Measurements from ENCODE around the gene NACC2. TPM values are rescaled to one million over a fixed set of nuclear protein-coding genes. Genes with fewer than 3 reads are reported as not detected.
A peak's percentile ranks its signal among the peaks of the same experiment; 100 is the strongest.

The NACC2 gene
- total RNA-seq, 5 donors from 2014 or later (not counting 1 experiment from before 2014, with no cell fraction given), result 4.2 to 11.7 (median 11.3) TPM

DNA sequence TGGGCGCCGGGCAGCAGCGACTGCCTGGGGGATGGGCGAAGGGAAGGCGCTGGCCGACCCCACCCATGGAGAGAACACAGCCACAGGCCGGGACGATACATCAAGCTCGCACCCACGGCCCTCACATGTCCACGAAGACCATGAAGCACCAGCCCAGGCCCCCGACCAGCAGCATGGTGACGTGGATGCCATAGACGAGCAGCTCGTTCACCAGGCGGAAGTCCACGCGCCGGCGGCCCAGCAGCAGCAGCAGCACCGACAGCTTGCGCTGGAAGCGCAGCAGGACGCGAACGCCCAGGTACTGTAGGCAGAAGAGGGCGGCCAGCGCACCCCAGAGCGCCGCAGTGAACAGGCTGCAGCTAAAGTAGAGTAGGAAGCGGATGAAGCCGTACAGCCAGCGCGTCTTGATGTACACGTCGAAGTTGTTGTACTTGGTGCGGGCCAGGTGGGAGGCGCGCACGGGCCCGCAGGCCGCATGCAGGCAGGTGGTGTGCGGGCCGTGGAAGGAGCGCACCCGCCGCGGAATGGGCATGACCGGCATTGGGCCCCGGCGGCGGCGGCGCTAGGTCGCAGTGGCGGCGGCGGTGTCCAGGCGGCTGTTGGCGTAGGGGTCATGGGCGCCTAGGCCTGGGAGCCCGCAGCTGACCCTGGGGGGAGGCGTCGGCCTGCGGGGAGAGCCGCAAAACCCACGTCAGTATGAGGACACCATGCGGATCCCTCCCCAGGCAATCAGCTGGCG is 21.4 kb upstream of the NACC2 start:
- H3K9me3 Mint-ChIP-seq, result no peaks in the 10 kb centered on the region
- Histone ChIP-seq H3K4me3 (ENCODE audit: control insufficient read depth in 1 of 2, extremely low read depth in 1 of 2, low read length in 1 of 2) (no peak overlapping the region), H3K27ac (ENCODE audit: low read length) (no peak overlapping the region), H3K36me3 (ENCODE audit: control insufficient read depth in 2 of 2, extremely low read depth in 1 of 2, insufficient read depth in 1 of 2, low read length in 1 of 2) (peaks cover 10 to 22% of the 10 kb centered on the region in 2 donors), H3K9me3 (no peaks in the 10 kb centered on the region), H3K4me1 (ENCODE audit: control insufficient read depth in 1 of 2, extremely low read depth in 1 of 2, insufficient read depth in 2 of 2, low read length in 2 of 2) (peaks cover 37 to 69% of the 10 kb centered on the region in 2 experiments), H3K27me3 (replicated peaks in 1 of 2; ENCODE audit: control insufficient read depth in 2 of 2, extremely low read depth in 1 of 2, insufficient read depth in 2 of 2, low read length in 1 of 2) (no peaks in the 10 kb centered on the region)
- 96% methylated on average over 65 of the region's 69 CpGs for WGBS (ENCODE audit: insufficient coverage)
- ChIA-PET POLR2A (no interaction called here), CTCF (no interaction called here)
- no peak overlapping the region for H3K27ac Mint-ChIP-seq
- ATAC-seq (replicated peaks in 1 of 4), result no peak
- peaks cover 28 to 45% (median 45%) of the 10 kb centered on the region in 3 donors for H3K4me1 Mint-ChIP-seq
- no peaks in the 10 kb centered on the region for H3K36me3 Mint-ChIP-seq
- DNase-seq, result no peak
- peak overlapping the region; percentile 13 to 66 (median 39) for H3K4me3 Mint-ChIP-seq
- H3K27me3 Mint-ChIP-seq, result no peaks in the 10 kb centered on the region

DNA sequence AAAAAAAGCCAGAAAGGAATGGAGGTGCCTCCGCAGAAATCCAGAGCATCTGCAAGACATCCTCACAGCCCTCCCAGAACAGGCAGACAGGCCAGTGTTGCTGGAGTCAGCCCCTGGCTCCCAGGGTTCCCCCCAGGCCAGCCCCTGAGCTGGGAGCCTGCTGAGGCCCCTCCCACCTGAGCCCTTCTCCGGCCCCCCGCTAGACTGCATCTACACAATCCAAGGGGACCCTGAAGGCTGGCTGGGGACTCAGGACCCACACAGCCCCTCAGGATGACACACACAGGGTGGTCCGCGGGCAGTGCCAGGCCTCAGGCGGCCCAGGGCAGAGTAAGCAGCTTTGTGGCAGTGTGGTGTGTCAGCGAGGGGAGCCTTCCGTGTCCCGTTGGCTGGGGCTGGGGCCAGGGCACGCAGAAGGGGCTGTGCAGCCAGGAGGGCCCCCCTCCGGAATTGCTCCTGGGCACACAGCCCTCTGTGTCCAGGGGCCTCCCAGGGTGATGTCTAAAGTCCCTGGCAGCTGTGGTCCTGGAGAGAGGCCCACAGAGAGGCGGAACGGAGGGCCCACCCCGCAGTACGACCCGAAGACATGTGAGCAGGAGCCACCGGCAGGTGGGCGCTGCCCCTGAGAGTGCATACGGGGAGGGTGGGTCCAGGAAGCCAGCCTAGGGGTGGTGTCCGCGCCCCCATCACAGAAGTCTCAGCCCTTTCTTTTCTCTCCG is 20.7 kb upstream of the NACC2 start:
- H3K36me3 Mint-ChIP-seq, result no peaks in the 10 kb centered on the region
- no peaks in the 10 kb centered on the region for H3K27me3 Mint-ChIP-seq
- Histone ChIP-seq H3K4me3 (ENCODE audit: control insufficient read depth in 1 of 2, extremely low read depth in 1 of 2, low read length in 1 of 2) (no peak overlapping the region), H3K27me3 (replicated peaks in 1 of 2; ENCODE audit: control insufficient read depth in 2 of 2, extremely low read depth in 1 of 2, insufficient read depth in 2 of 2, low read length in 1 of 2) (no peaks in the 10 kb centered on the region), H3K4me1 (ENCODE audit: control insufficient read depth in 1 of 2, extremely low read depth in 1 of 2, insufficient read depth in 2 of 2, low read length in 2 of 2) (peaks cover 41 to 76% of the 10 kb centered on the region in 2 experiments), H3K27ac (ENCODE audit: low read length) (no peak overlapping the region), H3K36me3 (ENCODE audit: control insufficient read depth in 2 of 2, extremely low read depth in 1 of 2, insufficient read depth in 1 of 2, low read length in 1 of 2) (peaks cover 10 to 22% of the 10 kb centered on the region in 2 donors), H3K9me3 (no peaks in the 10 kb centered on the region)
- H3K4me3 Mint-ChIP-seq, result peak overlapping the region in 1 of 3 donors; percentile 66
- ChIA-PET POLR2A (no interaction called here), CTCF (no interaction called here)
- ATAC-seq (replicated peaks in 1 of 4) (no peak), DNase-seq (no peak)
- H3K27ac Mint-ChIP-seq, result no peak overlapping the region
- H3K4me1 Mint-ChIP-seq, result peaks cover 33 to 50% (median 48%) of the 10 kb centered on the region in 3 donors
- 98% methylated on average over 16 of the region's 22 CpGs for whole genome bisulfite sequencing (ENCODE audit: insufficient coverage)
- H3K9me3 Mint-ChIP-seq, result no peaks in the 10 kb centered on the region

DNA sequence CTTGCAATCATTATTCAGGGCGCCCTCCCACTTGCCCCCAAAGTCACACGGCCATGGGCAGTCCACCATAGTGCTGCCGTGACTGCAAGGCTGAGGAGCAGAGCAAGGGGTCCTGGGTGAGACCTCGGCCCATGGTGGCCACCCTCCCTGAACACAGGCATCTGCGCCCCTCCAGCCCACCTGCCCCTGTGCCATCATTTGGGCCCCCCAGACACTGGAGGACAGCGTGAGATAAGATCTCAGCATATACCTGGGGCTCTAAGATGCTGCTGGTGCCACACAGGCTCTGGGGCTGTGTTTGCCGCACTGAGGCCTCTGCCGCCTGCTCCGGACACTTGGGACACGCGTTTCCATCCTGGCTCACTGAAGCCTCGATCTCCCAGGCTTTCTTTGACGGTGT is 20.1 kb upstream of the NACC2 start:
- no peaks in the 10 kb centered on the region for H3K9me3 ChIP-seq
- peaks cover 45 to 82% of the 10 kb centered on the region in 2 experiments for H3K4me1 ChIP-seq (ENCODE audit: control insufficient read depth in 1 of 2, extremely low read depth in 1 of 2, insufficient read depth in 2 of 2, low read length in 2 of 2)
- ATAC-seq (replicated peaks in 1 of 4) (no peak), DNase-seq (no peak)
- Mint-ChIP-seq H3K36me3 (no peaks in the 10 kb centered on the region), H3K27ac (peak overlapping the region in 1 of 2 donors; percentile 94), H3K4me1 (peaks cover 38 to 56% (median 53%) of the 10 kb centered on the region in 3 donors), H3K27me3 (no peaks in the 10 kb centered on the region), H3K4me3 (peak overlapping the region in 1 of 3 donors; percentile 5), H3K9me3 (no peaks in the 10 kb centered on the region)
- ChIA-PET POLR2A (no interaction called here), CTCF (no interaction called here)
- no peak overlapping the region for H3K4me3 ChIP-seq (ENCODE audit: control insufficient read depth in 1 of 2, extremely low read depth in 1 of 2, low read length in 1 of 2)
- peaks cover 10 to 22% of the 10 kb centered on the region in 2 donors for H3K36me3 ChIP-seq (ENCODE audit: control insufficient read depth in 2 of 2, extremely low read depth in 1 of 2, insufficient read depth in 1 of 2, low read length in 1 of 2)
- WGBS (ENCODE audit: insufficient coverage), result 92% methylated on average over 13 of the region's 13 CpGs
- no peak overlapping the region for H3K27ac ChIP-seq (ENCODE audit: low read length)
- no peaks in the 10 kb centered on the region for H3K27me3 ChIP-seq (replicated peaks in 1 of 2; ENCODE audit: control insufficient read depth in 2 of 2, extremely low read depth in 1 of 2, insufficient read depth in 2 of 2, low read length in 1 of 2)

DNA sequence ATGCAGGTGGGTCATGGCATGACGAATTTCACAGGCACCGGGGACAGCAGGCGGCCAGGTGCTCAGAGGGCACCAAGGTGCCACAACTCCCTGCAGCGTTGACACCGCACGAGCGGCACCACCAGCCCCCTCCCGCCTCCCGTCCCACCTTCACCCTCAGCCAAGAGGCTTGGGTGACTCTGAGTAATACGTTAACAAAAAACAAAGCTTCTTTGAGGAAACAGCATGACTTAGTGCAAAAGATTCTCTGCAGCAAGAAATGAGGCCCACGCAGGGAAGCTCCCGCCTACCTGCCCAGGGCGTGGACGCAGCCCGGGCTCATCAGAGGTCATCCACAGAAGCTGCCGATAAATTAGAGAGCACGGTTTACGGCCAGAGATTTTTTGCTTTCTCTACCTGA is 19.5 kb upstream of the NACC2 start:
- H3K27ac Mint-ChIP-seq, result peak overlapping the region in 1 of 2 donors; percentile 94
- 95% methylated on average over 18 of the region's 18 CpGs for WGBS (ENCODE audit: insufficient coverage)
- Histone ChIP-seq H3K36me3 (ENCODE audit: control insufficient read depth in 2 of 2, extremely low read depth in 1 of 2, insufficient read depth in 1 of 2, low read length in 1 of 2) (peaks cover 10 to 22% of the 10 kb centered on the region in 2 donors), H3K27me3 (replicated peaks in 1 of 2; ENCODE audit: control insufficient read depth in 2 of 2, extremely low read depth in 1 of 2, insufficient read depth in 2 of 2, low read length in 1 of 2) (no peaks in the 10 kb centered on the region), H3K9me3 (no peaks in the 10 kb centered on the region), H3K4me3 (ENCODE audit: control insufficient read depth in 1 of 2, extremely low read depth in 1 of 2, low read length in 1 of 2) (no peak overlapping the region), H3K4me1 (ENCODE audit: control insufficient read depth in 1 of 2, extremely low read depth in 1 of 2, insufficient read depth in 2 of 2, low read length in 2 of 2) (peaks cover 47 to 82% of the 10 kb centered on the region in 2 experiments), H3K27ac (ENCODE audit: low read length) (no peak overlapping the region)
- ATAC-seq (replicated peaks in 1 of 4) (no peak), DNase-seq (no peak)
- peaks cover 42 to 56% (median 55%) of the 10 kb centered on the region in 3 donors for H3K4me1 Mint-ChIP-seq
- H3K36me3 Mint-ChIP-seq, result no peaks in the 10 kb centered on the region
- H3K4me3 Mint-ChIP-seq, result peak overlapping the region in 1 of 3 donors; percentile 5
- no peaks in the 10 kb centered on the region for H3K9me3 Mint-ChIP-seq
- no peaks in the 10 kb centered on the region for H3K27me3 Mint-ChIP-seq
- CTCF ChIA-PET, result no interaction called here
- POLR2A ChIA-PET, result no interaction called here

DNA sequence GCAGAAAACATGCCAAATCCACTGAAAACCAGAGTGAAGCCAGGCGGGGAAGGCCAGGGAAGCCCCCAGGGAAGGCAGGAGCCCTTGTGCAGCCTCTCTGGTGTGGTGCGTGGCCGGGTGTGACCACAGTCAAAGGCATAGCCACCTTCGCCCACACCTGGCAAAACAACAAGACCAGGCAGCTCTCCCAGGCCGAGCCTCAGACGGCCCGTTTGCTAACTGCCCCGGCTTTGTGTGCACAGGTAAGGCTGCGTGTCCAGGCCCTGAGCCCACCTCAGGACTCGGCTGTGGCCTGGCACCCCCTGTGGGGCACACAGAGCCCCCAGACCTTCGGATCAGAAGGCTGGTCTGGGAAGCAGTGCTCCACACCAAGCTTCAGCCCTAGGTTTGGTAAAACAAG is 17.5 kb upstream of the NACC2 start:
- H3K4me3 Mint-ChIP-seq, result peak overlapping the region in 1 of 3 donors; percentile 83
- no peaks in the 10 kb centered on the region for H3K9me3 ChIP-seq
- peak overlapping the region; percentile 94 to 96 for H3K27ac Mint-ChIP-seq
- H3K27me3 ChIP-seq (replicated peaks in 1 of 2; ENCODE audit: control insufficient read depth in 2 of 2, extremely low read depth in 1 of 2, insufficient read depth in 2 of 2, low read length in 1 of 2), result no peaks in the 10 kb centered on the region
- H3K27me3 Mint-ChIP-seq, result no peaks in the 10 kb centered on the region
- peaks cover 53 to 93% of the 10 kb centered on the region in 2 experiments for H3K4me1 ChIP-seq (ENCODE audit: control insufficient read depth in 1 of 2, extremely low read depth in 1 of 2, insufficient read depth in 2 of 2, low read length in 2 of 2)
- no peak for ATAC-seq (replicated peaks in 1 of 4)
- CTCF ChIA-PET, result no interaction called here
- no peaks in the 10 kb centered on the region for H3K9me3 Mint-ChIP-seq
- H3K4me1 Mint-ChIP-seq, result peaks cover 53 to 68% (median 68%) of the 10 kb centered on the region in 3 donors
- peaks cover 10 to 22% of the 10 kb centered on the region in 2 donors for H3K36me3 ChIP-seq (ENCODE audit: control insufficient read depth in 2 of 2, extremely low read depth in 1 of 2, insufficient read depth in 1 of 2, low read length in 1 of 2)
- no peaks in the 10 kb centered on the region for H3K36me3 Mint-ChIP-seq
- H3K4me3 ChIP-seq (ENCODE audit: control insufficient read depth in 1 of 2, extremely low read depth in 1 of 2, low read length in 1 of 2), result no peak overlapping the region
- WGBS (ENCODE audit: insufficient coverage), result 83% methylated on average over 10 of the region's 11 CpGs
- POLR2A ChIA-PET, result no interaction called here
- peak overlapping the region; percentile 53 for H3K27ac ChIP-seq (ENCODE audit: low read length)
- DNase-seq, result no peak

DNA sequence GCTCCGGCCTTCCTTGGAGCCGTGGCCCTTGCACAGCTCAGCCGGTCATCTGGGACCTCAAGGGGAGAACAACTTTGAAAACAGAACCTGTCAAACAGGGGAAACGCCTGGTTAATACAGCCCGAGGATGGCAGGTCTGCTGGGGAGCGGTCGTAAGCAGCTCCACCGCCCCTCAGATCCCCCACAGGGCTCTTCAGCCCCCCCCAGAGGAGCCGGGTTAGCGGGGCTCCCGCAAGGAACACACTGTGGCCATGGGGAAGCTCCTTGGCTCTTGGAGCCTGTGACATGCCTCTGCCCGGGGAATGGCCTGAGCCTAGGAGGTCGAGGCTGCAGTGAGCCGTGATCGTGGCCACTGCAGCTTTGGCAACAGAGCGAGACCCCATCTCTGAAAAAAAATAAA is 16.8 kb upstream of the NACC2 start:
- peak overlapping the region; percentile 79 to 96 for H3K27ac Mint-ChIP-seq
- no peaks in the 10 kb centered on the region for H3K36me3 Mint-ChIP-seq
- DNase-seq (no peak), ATAC-seq (replicated peaks in 1 of 4) (no peak)
- peaks cover 5 to 22% of the 10 kb centered on the region in 2 donors for H3K36me3 ChIP-seq (ENCODE audit: control insufficient read depth in 2 of 2, extremely low read depth in 1 of 2, insufficient read depth in 1 of 2, low read length in 1 of 2)
- no peaks in the 10 kb centered on the region for H3K9me3 Mint-ChIP-seq
- H3K9me3 ChIP-seq, result no peaks in the 10 kb centered on the region
- H3K27me3 ChIP-seq (replicated peaks in 1 of 2; ENCODE audit: control insufficient read depth in 2 of 2, extremely low read depth in 1 of 2, insufficient read depth in 2 of 2, low read length in 1 of 2), result no peaks in the 10 kb centered on the region
- H3K27ac ChIP-seq (ENCODE audit: low read length), result peak overlapping the region; percentile 52
- CTCF ChIA-PET, result no interaction called here
- peaks cover 53 to 93% of the 10 kb centered on the region in 2 experiments for H3K4me1 ChIP-seq (ENCODE audit: control insufficient read depth in 1 of 2, extremely low read depth in 1 of 2, insufficient read depth in 2 of 2, low read length in 2 of 2)
- H3K27me3 Mint-ChIP-seq, result no peaks in the 10 kb centered on the region
- peaks cover 60 to 73% (median 71%) of the 10 kb centered on the region in 3 donors for H3K4me1 Mint-ChIP-seq
- H3K4me3 Mint-ChIP-seq, result peak overlapping the region in 1 of 3 donors; percentile 83
- no peak overlapping the region for H3K4me3 ChIP-seq (ENCODE audit: control insufficient read depth in 1 of 2, extremely low read depth in 1 of 2, low read length in 1 of 2)
- POLR2A ChIA-PET, result interaction anchor here in 1 of 2 donors (0.6 kb wide), 1 partner anchor 18 kb away, joined by 3 read pairs; no protein-coding TSS in a partner anchor
- WGBS (ENCODE audit: insufficient coverage), result 92% methylated on average over 16 of the region's 16 CpGs

All from T-cell (primary cell).